K562 (cell line): ENCODE data around the gene DENND1A. TPM values are rescaled to one million over a fixed set of nuclear protein-coding genes. Genes with fewer than 3 reads are reported as not detected.

Experiments
- BACH1 ChIP-seq: fragments of 200-800 bp; sonication (Bioruptor generic); IDR thresholded peaks from 2 replicates; pipeline ENCODE4 v1.6.1; 2016; ENCODE audit warnings: missing genetic modification characterization, missing compliant biosample characterization
- C11orf30 ChIP-seq: fragments of 450-650 bp; IDR thresholded peaks from 2 replicates; pipeline ENCODE4 v1.6.1; 2016; ENCODE audit warnings: low read depth, mild to moderate bottlenecking
- ETV5 ChIP-seq: sonication (generic); formaldehyde crosslinking; IDR thresholded peaks from 2 replicates; pipeline ENCODE4 v1.4.0; 2020; ENCODE audit warnings: low read depth, mild to moderate bottlenecking, missing genetic modification reagents
- HLTF ChIP-seq: fragments of 450-650 bp; IDR thresholded peaks from 2 replicates; pipeline ENCODE4 v1.6.1; 2016
- KDM2B ChIP-seq: fragments of 250-450 bp; sonication (Bioruptor Pico); IDR thresholded peaks from 2 replicates; pipeline ENCODE4 v1.8.0; 2021; ENCODE audit warnings: mild to moderate bottlenecking, moderate library complexity
- KLF13 ChIP-seq: fragments of 450-650 bp; IDR thresholded peaks from 2 replicates; pipeline ENCODE4 v1.6.1; 2016; ENCODE audit warnings: missing genetic modification characterization, low read depth, mild to moderate bottlenecking, missing compliant biosample characterization, moderate library complexity, borderline replicate concordance
- NCOA2 ChIP-seq, 2 experiments: fragments of 450-650 bp; IDR thresholded peaks; 2 replicates each; pipeline ENCODE4 v1.6.1; 2018; ENCODE audit warnings: mild to moderate bottlenecking in 2 of 2, moderate library complexity in 1 of 2; ENCODE audit not compliant: partially characterized antibody in 2 of 2
- PURB ChIP-seq: sonication (generic); formaldehyde crosslinking; IDR thresholded peaks from 2 replicates; pipeline ENCODE4 v1.9.0; 2021; ENCODE audit warnings: low read depth, mild to moderate bottlenecking, missing genetic modification reagents
- SRSF9 ChIP-seq: fragments of 200-400 bp; formaldehyde crosslinking; IDR thresholded peaks from 2 replicates; pipeline ENCODE4 v1.6.1; 2017; ENCODE audit warnings: low read depth, low read length, borderline replicate concordance
- SUPT5H ChIP-seq: fragments of 450-650 bp; IDR thresholded peaks from 2 replicates; pipeline ENCODE4 v1.6.1; 2016
- TSC22D4 ChIP-seq: fragments of 450-650 bp; IDR thresholded peaks from 2 replicates; pipeline ENCODE4 v1.6.1; 2016; ENCODE audit warnings: missing genetic modification characterization, missing biosample characterization, control low read depth
- VEZF1 ChIP-seq: fragments of 200-800 bp; sonication (Bioruptor generic); IDR thresholded peaks from 2 replicates; pipeline ENCODE4 v1.6.1; 2017; ENCODE audit warnings: missing genetic modification characterization, missing compliant biosample characterization
- ZFP91 ChIP-seq: sonication (generic); formaldehyde crosslinking; IDR thresholded peaks from 2 replicates; pipeline ENCODE4 v1.8.0; 2022; ENCODE audit warnings: mild to moderate bottlenecking, missing genetic modification reagents
- ZKSCAN8 ChIP-seq: fragments of 200-800 bp; sonication (Bioruptor generic); IDR thresholded peaks from 2 replicates; pipeline ENCODE4 v1.6.1; 2016; ENCODE audit warnings: missing genetic modification characterization, missing compliant biosample characterization
- ZNF395 ChIP-seq: fragments of 200-800 bp; sonication (Bioruptor generic); IDR thresholded peaks from 2 replicates; pipeline ENCODE4 v1.6.1; 2017; ENCODE audit warnings: missing genetic modification characterization, missing compliant biosample characterization
- ZNF644 ChIP-seq: fragments of 200-800 bp; sonication (Bioruptor generic); IDR thresholded peaks from 2 replicates; pipeline ENCODE4 v1.6.1; 2016; ENCODE audit warnings: low read depth, missing genetic modification characterization, missing compliant biosample characterization
- ZNF830 ChIP-seq: fragments of 250-450 bp; sonication (Bioruptor Pico); IDR thresholded peaks from 2 replicates; pipeline ENCODE4 v1.5.0; 2021; ENCODE audit warnings: mild to moderate bottlenecking
- polyA plus RNA-seq, 8 experiments: library from polyadenylated mRNA; depleted of rRNA in 4 of 8; stranded (reverse) in 5 of 8; unstranded in 3 of 8; fragments of >200 nt; fragmentation: Nextera tagmentation in 2 of 8; fragmentation: Illumina TruSeq in 1 of 8; extraction: Ambion mirVana in 2 of 8; extraction: Trizol in 1 of 8; gene quantifications; 2 replicates each; pipeline versions ENCODE4 v1.2.1 to v1.2.3, GENCODE V29; 2011 to 2014; ENCODE audit warnings: inconsistent platforms in 1 of 8, missing spikeins in 1 of 8
- total RNA-seq, 7 experiments: library from RNA; depleted of rRNA in 6 of 7; stranded (reverse); fragments of >200 nt in 6 of 7; fragmentation: Illumina TruSeq in 2 of 7; extraction: Trizol in 2 of 7; gene quantifications; 2 replicates each; pipeline versions ENCODE4 v1.2.1 to v1.2.3, GENCODE V29; 2011 to 2021; ENCODE audit warnings: low replicate concordance in 1 of 7

The DENND1A gene
- total and polyA plus RNA-seq, 9 of the 15 experiments (the other 6 are each of a cell fraction or from before 2014, with no cell fraction given): 7.6 to 29.5 (median 15.7) TPM

- no peak for TF ChIP-seq ZKSCAN8
- TF ChIP-seq ZFP91 (CRISPR knock-in tag): no peak
- TF ChIP-seq PURB (CRISPR knock-in tag): no peak
- TF ChIP-seq ZNF395: no peak
- no peak for TF ChIP-seq NCOA2 (IDR thresholded peaks at IDR 0.05; ENCODE audit: partially characterized antibody in 2 of 2)
- TF ChIP-seq ETV5: no peak
- TF ChIP-seq SRSF9: no peak
- no peak for TF ChIP-seq TSC22D4
- TF ChIP-seq HLTF: no peak
- no peak for TF ChIP-seq KDM2B
- no peak for TF ChIP-seq ZNF830 (CRISPR knock-in tag)
- no peak for TF ChIP-seq KLF13 (tag)
- peak; percentile 93 for TF ChIP-seq BACH1 (tag)
- peak; percentile 93 for TF ChIP-seq C11orf30
- TF ChIP-seq SUPT5H: no peak
- 0 out of 2 replicates have a peak, but pooled peaks have one; percentile 13 for TF ChIP-seq VEZF1 (CRISPR knock-in tag)
- TF ChIP-seq ZNF644 (tag): no peak
Measured at GRCh38 chr9:123550012-123550411, 379.9 kb downstream of the DENND1A start (continued).
